ENCODE results near the gene TGDS.

Gene TGDS

GRCh38 chr13:94632226-94632980, 36.5 kb upstream of the TGDS start:
- Histone ChIP-seq H3K9me3 (ENCODE audit: control insufficient read depth, low read length) (no peaks in the 10 kb centered on the region), H3K36me3 (ENCODE audit: control insufficient read depth, insufficient read depth, low read length) (no peaks in the 10 kb centered on the region), H3K79me2 (no peaks in the 10 kb centered on the region), H3K27me3 (ENCODE audit: control insufficient read depth, insufficient read depth, low read length) (no peaks in the 10 kb centered on the region), H3K4me2 (ENCODE audit: low read length) (no peak overlapping the region), H3K27ac (no peak overlapping the region), H3K4me1 (no peaks in the 10 kb centered on the region), H2AFZ (no peak overlapping the region), H3K4me3 (ENCODE audit: low read depth, low read length) (no peak overlapping the region), H3K9ac (no peak overlapping the region)
- no peak for TF ChIP-seq CTCF (IDR thresholded peaks at IDR 0.05)

- Histone ChIP-seq H2AFZ (no peak overlapping the region), H3K27ac (no peak overlapping the region), H3K9me3 (ENCODE audit: control insufficient read depth, low read length) (no peaks in the 10 kb centered on the region), H3K9ac (no peak overlapping the region), H3K4me3 (ENCODE audit: low read depth, low read length) (no peak overlapping the region), H3K36me3 (ENCODE audit: control insufficient read depth, insufficient read depth, low read length) (no peaks in the 10 kb centered on the region), H3K4me2 (ENCODE audit: low read length) (no peak overlapping the region), H3K79me2 (no peaks in the 10 kb centered on the region), H3K27me3 (ENCODE audit: control insufficient read depth, insufficient read depth, low read length) (no peaks in the 10 kb centered on the region), H3K4me1 (no peaks in the 10 kb centered on the region)
- no peak for TF ChIP-seq CTCF (IDR thresholded peaks at IDR 0.05)
Observed at GRCh38 chr13:94630858-94631257, 34.9 kb upstream of the TGDS start.

- no peak overlapping the region for H3K27ac ChIP-seq
- no peak overlapping the region for H3K9ac ChIP-seq
- no peak overlapping the region for H2AFZ ChIP-seq
- no peaks in the 10 kb centered on the region for H3K9me3 ChIP-seq (ENCODE audit: control insufficient read depth, low read length)
- no peaks in the 10 kb centered on the region for H3K27me3 ChIP-seq (ENCODE audit: control insufficient read depth, insufficient read depth, low read length)
- H3K79me2 ChIP-seq, result no peaks in the 10 kb centered on the region
- H3K4me2 ChIP-seq (ENCODE audit: low read length), result no peak overlapping the region
- no peaks in the 10 kb centered on the region for H3K4me1 ChIP-seq
- TF ChIP-seq CTCF (IDR thresholded peaks at IDR 0.05), result no peak
- H3K4me3 ChIP-seq (ENCODE audit: low read depth, low read length), result no peak overlapping the region
- no peaks in the 10 kb centered on the region for H3K36me3 ChIP-seq (ENCODE audit: control insufficient read depth, insufficient read depth, low read length)
Observed at GRCh38 chr13:94623316-94623715, 27.4 kb upstream of the TGDS start.

- H3K9ac ChIP-seq, result no peak overlapping the region
- no peak overlapping the region for H3K4me2 ChIP-seq (ENCODE audit: low read length)
- H3K27me3 ChIP-seq (ENCODE audit: control insufficient read depth, insufficient read depth, low read length), result no peaks in the 10 kb centered on the region
- H3K79me2 ChIP-seq, result no peaks in the 10 kb centered on the region
- no peak for TF ChIP-seq CTCF (IDR thresholded peaks at IDR 0.05)
- H3K36me3 ChIP-seq (ENCODE audit: control insufficient read depth, insufficient read depth, low read length), result no peaks in the 10 kb centered on the region
- no peak overlapping the region for H2AFZ ChIP-seq
- no peaks in the 10 kb centered on the region for H3K9me3 ChIP-seq (ENCODE audit: control insufficient read depth, low read length)
- H3K4me3 ChIP-seq (ENCODE audit: low read depth, low read length), result no peak overlapping the region
- no peak overlapping the region for H3K27ac ChIP-seq
- H3K4me1 ChIP-seq, result no peaks in the 10 kb centered on the region
Observed at GRCh38 chr13:94622344-94622743, 26.4 kb upstream of the TGDS start.

- no peak overlapping the region for H3K4me3 ChIP-seq (ENCODE audit: low read depth, low read length)
- peak; percentile 14 for TF ChIP-seq CTCF (IDR thresholded peaks at IDR 0.05)
- no peaks in the 10 kb centered on the region for H3K4me1 ChIP-seq
- no peak overlapping the region for H3K27ac ChIP-seq
- H3K9ac ChIP-seq, result no peak overlapping the region
- no peaks in the 10 kb centered on the region for H3K9me3 ChIP-seq (ENCODE audit: control insufficient read depth, low read length)
- H3K4me2 ChIP-seq (ENCODE audit: low read length), result no peak overlapping the region
- no peaks in the 10 kb centered on the region for H3K36me3 ChIP-seq (ENCODE audit: control insufficient read depth, insufficient read depth, low read length)
- no peaks in the 10 kb centered on the region for H3K79me2 ChIP-seq
- no peaks in the 10 kb centered on the region for H3K27me3 ChIP-seq (ENCODE audit: control insufficient read depth, insufficient read depth, low read length)
- no peak overlapping the region for H2AFZ ChIP-seq
Observed at GRCh38 chr13:94620286-94620896, 24.4 kb upstream of the TGDS start.

Measured in parathyroid adenoma (tissue), 2 donors.